Liver (tissue), 9 donors: Measurements from ENCODE around the gene OXNAD1. TPM values are rescaled to one million over a fixed set of nuclear protein-coding genes. Genes with fewer than 3 reads are reported as not detected.

Source experiments
- DNase-seq: peaks from one replicate; pipeline ENCODE4 v3.0.0-alpha.2; 2017; ENCODE audit warnings: low spot score
- H3K27ac ChIP-seq, 2 donors: one replicate each; pipeline ENCODE4 v1.7.0; 2013; ENCODE audit warnings: inconsistent platforms in 2 of 2, low read length in 2 of 2, control low read depth in 1 of 2, low read depth in 1 of 2, mild to moderate bottlenecking in 1 of 2
- H3K27me3 ChIP-seq, 4 donors: one replicate each; pipeline versions ENCODE4 v1.6.1 to v1.7.0; 2013; ENCODE audit warnings: low read length in 3 of 4, inconsistent platforms in 1 of 4, mild to moderate bottlenecking in 1 of 4, moderate library complexity in 1 of 4; ENCODE audit not compliant: control insufficient read depth in 4 of 4, insufficient read depth in 4 of 4
- H3K36me3 ChIP-seq, 4 donors: one replicate each; pipeline versions ENCODE4 v1.6.1 to v1.7.0; 2013; ENCODE audit warnings: low read length in 3 of 4, mild to moderate bottlenecking in 3 of 4, low read depth in 1 of 4, moderate library complexity in 1 of 4; ENCODE audit not compliant: control insufficient read depth in 4 of 4, insufficient read depth in 3 of 4
- H3K4me1 ChIP-seq, 4 donors: one replicate each; pipeline versions ENCODE4 v1.6.1 to v1.7.0; 2013; ENCODE audit warnings: low read length in 3 of 4, mild to moderate bottlenecking in 3 of 4, moderate library complexity in 1 of 4; ENCODE audit not compliant: control insufficient read depth in 4 of 4, insufficient read depth in 4 of 4
- H3K4me3 ChIP-seq, 3 donors: one replicate each; pipeline versions ENCODE4 v1.6.1 to v1.7.0; 2013; ENCODE audit warnings: low read length in 3 of 3, control low read depth in 1 of 3, low read depth in 1 of 3, mild to moderate bottlenecking in 1 of 3
- H3K9ac ChIP-seq, 2 donors: one replicate each; pipeline ENCODE4 v1.7.0; 2013; ENCODE audit warnings: low read length in 2 of 2, mild to moderate bottlenecking in 2 of 2, moderate library complexity in 2 of 2, control low read depth in 1 of 2, low read depth in 1 of 2
- H3K9me3 ChIP-seq, 4 donors: one replicate each; pipeline versions ENCODE4 v1.6.1 to v1.7.0; 2013; ENCODE audit warnings: low read length in 3 of 4; ENCODE audit not compliant: control insufficient read depth in 4 of 4
- EGR1 ChIP-seq, 2 donors: IDR thresholded peaks; 2 replicates each; pipeline ENCODE4 v1.6.1; 2016 to 2018; ENCODE audit warnings: antibody characterized with exemption in 2 of 2, low read depth in 2 of 2
- FOXA1 ChIP-seq: IDR thresholded peaks from 2 replicates; pipeline ENCODE4 v1.6.1; 2016; ENCODE audit warnings: antibody characterized with exemption
- FOXA2 ChIP-seq: IDR thresholded peaks from 2 replicates; pipeline ENCODE4 v1.6.1; 2016; ENCODE audit warnings: antibody characterized with exemption
- GABPA ChIP-seq, 2 donors: IDR thresholded peaks in 1 of 2; conservative IDR thresholded peaks in 1 of 2; 2 replicates each; pipeline ENCODE4 v1.6.1; 2016; ENCODE audit warnings: antibody characterized with exemption in 2 of 2, mild to moderate bottlenecking in 1 of 2, moderate library complexity in 1 of 2
- HNF4A ChIP-seq, 2 donors: conservative IDR thresholded peaks; 2 replicates each; pipeline ENCODE4 v1.6.1; 2016; ENCODE audit warnings: antibody characterized with exemption in 2 of 2, mild to moderate bottlenecking in 2 of 2
- HNF4G ChIP-seq: IDR thresholded peaks from 2 replicates; pipeline ENCODE4 v1.6.1; 2016; ENCODE audit warnings: antibody characterized with exemption
- JUND ChIP-seq, 2 donors: IDR thresholded peaks; 2 replicates each; pipeline ENCODE4 v1.6.1; 2016; ENCODE audit warnings: antibody characterized with exemption in 2 of 2
- NR2F2 ChIP-seq: IDR thresholded peaks from 2 replicates; pipeline ENCODE4 v1.6.1; 2016; ENCODE audit warnings: antibody characterized with exemption
- RAD21 ChIP-seq, 2 donors: IDR thresholded peaks; 2 replicates each; pipeline ENCODE4 v1.6.1; 2016; ENCODE audit warnings: antibody characterized with exemption in 2 of 2, mild to moderate bottlenecking in 2 of 2
- RXRA ChIP-seq, 2 donors: IDR thresholded peaks; 2 replicates each; pipeline ENCODE4 v1.6.1; 2017 to 2018; ENCODE audit warnings: antibody characterized with exemption in 2 of 2, mild to moderate bottlenecking in 1 of 2
- SP1 ChIP-seq: IDR thresholded peaks from 2 replicates; pipeline ENCODE4 v1.6.1; 2018; ENCODE audit warnings: antibody characterized with exemption, mild to moderate bottlenecking
- TAF1 ChIP-seq: conservative IDR thresholded peaks from 2 replicates; pipeline ENCODE4 v1.6.1; 2016; ENCODE audit warnings: antibody characterized with exemption, mild to moderate bottlenecking
- YY1 ChIP-seq: IDR thresholded peaks from 2 replicates; pipeline ENCODE4 v1.6.1; 2016; ENCODE audit warnings: antibody characterized with exemption, mild to moderate bottlenecking
- WGBS: extraction: QIAGEN DNeasy Blood & Tissue Kit; methylation state at CpG from one replicate; pipeline ENCODE4 v1.1.7; 2013; 5-methylcytosine and 5-hydroxymethylcytosine counted together
- polyA plus RNA-seq, 2 donors: library from polyadenylated mRNA; stranded (reverse) in 1 of 2; unstranded in 1 of 2; fragments of 200-250 nt in 1 of 2; fragments of >200 nt in 1 of 2; fragmentation: Nextera tagmentation in 1 of 2; extraction: Ambion mirVana in 1 of 2; gene quantifications; one replicate each; pipeline versions ENCODE4 v1.2.1 to v1.2.3, GENCODE V29; 2013 to 2015
- total RNA-seq, 2 donors: library from RNA; depleted of rRNA; stranded (reverse); fragments of >200 nt; gene quantifications; one replicate each; pipeline ENCODE4 v1.2.3, GENCODE V29; 2014
- TF ChIP-seq, protein P1 (sequence below): IDR thresholded peaks from 2 replicates; pipeline ENCODE4 v1.6.1; 2016; ENCODE audit warnings: antibody characterized with exemption
- TF ChIP-seq, protein P2 (sequence below): IDR thresholded peaks from 2 replicates; pipeline ENCODE4 v1.6.1; 2016; ENCODE audit warnings: antibody characterized with exemption
- TF ChIP-seq, protein P3 (sequence below): IDR thresholded peaks from 2 replicates; pipeline ENCODE4 v1.6.1; 2016; ENCODE audit warnings: antibody characterized with exemption, mild to moderate bottlenecking
- donor health status: healthy.
- donor health status: healthy.
- donor health status: healthy.
- donor health status: healthy.
- donor health status: healthy.

Gene OXNAD1
- total and polyA plus RNA-seq, 4 donors: 9.3 to 24.6 (median 14.1) TPM

DNA sequence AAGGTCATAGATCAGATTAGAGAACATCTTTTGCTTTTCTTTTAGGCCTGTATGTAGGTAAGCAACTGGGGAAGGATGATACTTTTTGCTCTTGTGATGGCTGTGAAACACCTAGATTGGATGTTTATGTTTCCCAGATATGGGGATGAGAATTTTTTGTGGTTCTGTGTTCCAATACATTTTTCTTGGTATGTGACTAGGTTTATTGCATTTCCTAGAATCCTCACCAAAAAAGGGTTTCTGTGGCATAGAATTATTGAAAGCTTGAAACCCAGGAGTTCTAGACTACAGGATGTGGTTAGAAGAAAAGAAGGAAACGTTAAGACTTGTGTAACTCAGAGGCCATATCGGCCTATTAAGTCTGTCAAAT, 25.8 kb downstream of the OXNAD1 start:
- Histone ChIP-seq H3K27me3 (no peaks in the 10 kb centered on the region), H3K36me3 (peaks cover 2 to 14% (median 11%) of the 10 kb centered on the region in 4 donors), H3K4me1 (peaks cover 0 to 6% (median 3%) of the 10 kb centered on the region in 4 donors), H3K4me3 (no peak overlapping the region), H3K27ac (peak overlapping the region in 1 of 2 donors; percentile 19), H3K9me3 (no peaks in the 10 kb centered on the region), H3K9ac (peak overlapping the region; percentile 33 to 47)
- no peak for TF ChIP-seq TAF1
- no peak for TF ChIP-seq HNF4A (conservative IDR thresholded peaks at IDR 0.05)
- TF ChIP-seq YY1: no peak
- no peak for TF ChIP-seq FOXA2
- no peak for TF ChIP-seq EGR1 (IDR thresholded peaks at IDR 0.05; ENCODE audit: low read depth in 2 of 2)
- TF ChIP-seq NR2F2: no peak
- no peak for TF ChIP-seq SP1
- TF ChIP-seq, protein P1, sequence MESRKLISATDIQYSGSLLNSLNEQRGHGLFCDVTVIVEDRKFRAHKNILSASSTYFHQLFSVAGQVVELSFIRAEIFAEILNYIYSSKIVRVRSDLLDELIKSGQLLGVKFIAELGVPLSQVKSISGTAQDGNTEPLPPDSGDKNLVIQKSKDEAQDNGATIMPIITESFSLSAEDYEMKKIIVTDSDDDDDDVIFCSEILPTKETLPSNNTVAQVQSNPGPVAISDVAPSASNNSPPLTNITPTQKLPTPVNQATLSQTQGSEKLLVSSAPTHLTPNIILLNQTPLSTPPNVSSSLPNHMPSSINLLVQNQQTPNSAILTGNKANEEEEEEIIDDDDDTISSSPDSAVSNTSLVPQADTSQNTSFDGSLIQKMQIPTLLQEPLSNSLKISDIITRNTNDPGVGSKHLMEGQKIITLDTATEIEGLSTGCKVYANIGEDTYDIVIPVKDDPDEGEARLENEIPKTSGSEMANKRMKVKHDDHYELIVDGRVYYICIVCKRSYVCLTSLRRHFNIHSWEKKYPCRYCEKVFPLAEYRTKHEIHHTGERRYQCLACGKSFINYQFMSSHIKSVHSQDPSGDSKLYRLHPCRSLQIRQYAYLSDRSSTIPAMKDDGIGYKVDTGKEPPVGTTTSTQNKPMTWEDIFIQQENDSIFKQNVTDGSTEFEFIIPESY: no peak
- no peak for TF ChIP-seq RAD21 (IDR thresholded peaks at IDR 0.05)
- TF ChIP-seq JUND (IDR thresholded peaks at IDR 0.05): no peak
- no peak for DNase-seq
- WGBS: 53% methylated on average over 2 of the region's 2 CpGs

DNA sequence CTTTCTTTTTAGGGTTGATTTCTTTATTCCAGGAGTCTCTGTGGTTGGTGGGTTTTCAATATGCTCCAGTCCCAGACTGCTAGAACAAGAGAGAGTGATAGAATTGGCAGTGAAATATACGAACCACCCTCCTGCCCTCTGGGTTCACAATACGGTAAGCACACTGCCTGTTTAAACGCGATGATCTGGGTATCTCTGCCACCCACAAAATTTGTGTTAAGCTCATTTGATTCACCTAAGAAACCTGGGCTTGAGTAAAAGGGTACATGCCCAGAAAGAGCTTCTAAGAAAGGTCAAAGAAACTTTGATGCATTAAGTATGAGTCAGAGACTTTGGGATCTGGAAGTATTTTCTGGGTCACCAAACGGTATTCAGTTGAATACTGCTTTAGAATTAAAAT, 29.8 kb downstream of the OXNAD1 start:
- H3K27me3 ChIP-seq: no peaks in the 10 kb centered on the region
- H3K4me1 ChIP-seq: peaks cover 0 to 6% (median 3%) of the 10 kb centered on the region in 4 donors
- H3K9ac ChIP-seq: no peak overlapping the region
- no peak overlapping the region for H3K27ac ChIP-seq
- TF ChIP-seq FOXA2 (no peak), HNF4G (no peak)
- TF ChIP-seq, protein P2, sequence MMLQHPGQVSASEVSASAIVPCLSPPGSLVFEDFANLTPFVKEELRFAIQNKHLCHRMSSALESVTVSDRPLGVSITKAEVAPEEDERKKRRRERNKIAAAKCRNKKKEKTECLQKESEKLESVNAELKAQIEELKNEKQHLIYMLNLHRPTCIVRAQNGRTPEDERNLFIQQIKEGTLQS: no peak
- no peaks in the 10 kb centered on the region for H3K9me3 ChIP-seq
- no peak overlapping the region for H3K4me3 ChIP-seq
- no peak for DNase-seq
- peaks cover 0 to 10% (median 3%) of the 10 kb centered on the region in 4 donors for H3K36me3 ChIP-seq
- WGBS: 93% methylated on average over 5 of the region's 5 CpGs

DNA sequence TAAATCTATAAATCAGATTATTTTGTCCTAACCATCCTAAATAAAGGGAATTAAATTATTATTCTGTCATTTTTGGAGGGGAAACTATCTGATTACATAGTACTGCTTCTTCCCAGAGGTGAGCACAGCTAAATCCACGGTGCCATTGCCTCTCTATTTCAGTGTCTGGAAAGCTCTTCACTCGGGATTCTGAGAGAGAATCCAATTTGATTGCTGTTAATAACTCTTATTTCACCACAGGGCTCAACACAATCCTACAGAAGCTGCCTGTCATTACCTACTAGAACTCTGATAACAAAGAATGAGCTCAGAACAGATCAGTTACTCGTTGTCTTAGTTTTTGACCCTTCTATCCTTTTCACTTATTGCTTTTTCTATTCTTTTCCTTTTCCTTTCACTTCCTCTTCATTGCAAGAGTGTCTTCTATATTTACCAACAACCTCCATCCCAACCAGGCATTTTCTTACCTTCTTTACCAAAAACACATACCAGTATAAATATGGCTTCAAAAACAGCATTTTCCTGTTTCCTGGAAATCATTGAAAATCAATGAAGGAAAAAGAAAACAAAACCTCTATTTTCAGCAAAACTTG, 30.4 kb downstream of the OXNAD1 start:
- DNase-seq: no peak
- peaks cover 0 to 6% (median 3%) of the 10 kb centered on the region in 4 donors for H3K4me1 ChIP-seq
- H3K36me3 ChIP-seq: peaks cover 0 to 10% (median 3%) of the 10 kb centered on the region in 4 donors
- TF ChIP-seq GABPA (IDR thresholded peaks at IDR 0.05 in 1 of 2, conservative IDR thresholded peaks at IDR 0.05 in 1 of 2) (no peak), SP1 (no peak), JUND (IDR thresholded peaks at IDR 0.05) (no peak), FOXA2 (no peak), FOXA1 (no peak), EGR1 (IDR thresholded peaks at IDR 0.05; ENCODE audit: low read depth in 2 of 2) (no peak), RXRA (IDR thresholded peaks at IDR 0.05) (no peak), HNF4A (conservative IDR thresholded peaks at IDR 0.05) (no peak)
- TF ChIP-seq, protein P3, sequence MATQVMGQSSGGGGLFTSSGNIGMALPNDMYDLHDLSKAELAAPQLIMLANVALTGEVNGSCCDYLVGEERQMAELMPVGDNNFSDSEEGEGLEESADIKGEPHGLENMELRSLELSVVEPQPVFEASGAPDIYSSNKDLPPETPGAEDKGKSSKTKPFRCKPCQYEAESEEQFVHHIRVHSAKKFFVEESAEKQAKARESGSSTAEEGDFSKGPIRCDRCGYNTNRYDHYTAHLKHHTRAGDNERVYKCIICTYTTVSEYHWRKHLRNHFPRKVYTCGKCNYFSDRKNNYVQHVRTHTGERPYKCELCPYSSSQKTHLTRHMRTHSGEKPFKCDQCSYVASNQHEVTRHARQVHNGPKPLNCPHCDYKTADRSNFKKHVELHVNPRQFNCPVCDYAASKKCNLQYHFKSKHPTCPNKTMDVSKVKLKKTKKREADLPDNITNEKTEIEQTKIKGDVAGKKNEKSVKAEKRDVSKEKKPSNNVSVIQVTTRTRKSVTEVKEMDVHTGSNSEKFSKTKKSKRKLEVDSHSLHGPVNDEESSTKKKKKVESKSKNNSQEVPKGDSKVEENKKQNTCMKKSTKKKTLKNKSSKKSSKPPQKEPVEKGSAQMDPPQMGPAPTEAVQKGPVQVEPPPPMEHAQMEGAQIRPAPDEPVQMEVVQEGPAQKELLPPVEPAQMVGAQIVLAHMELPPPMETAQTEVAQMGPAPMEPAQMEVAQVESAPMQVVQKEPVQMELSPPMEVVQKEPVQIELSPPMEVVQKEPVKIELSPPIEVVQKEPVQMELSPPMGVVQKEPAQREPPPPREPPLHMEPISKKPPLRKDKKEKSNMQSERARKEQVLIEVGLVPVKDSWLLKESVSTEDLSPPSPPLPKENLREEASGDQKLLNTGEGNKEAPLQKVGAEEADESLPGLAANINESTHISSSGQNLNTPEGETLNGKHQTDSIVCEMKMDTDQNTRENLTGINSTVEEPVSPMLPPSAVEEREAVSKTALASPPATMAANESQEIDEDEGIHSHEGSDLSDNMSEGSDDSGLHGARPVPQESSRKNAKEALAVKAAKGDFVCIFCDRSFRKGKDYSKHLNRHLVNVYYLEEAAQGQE: no peak
- TF ChIP-seq, protein P1: no peak
- TF ChIP-seq, protein P2: no peak
- no peak overlapping the region for H3K27ac ChIP-seq
- H3K9me3 ChIP-seq: no peaks in the 10 kb centered on the region
- WGBS: 87% methylated on average over 3 of the region's 3 CpGs
- H3K4me3 ChIP-seq: no peak overlapping the region
- no peaks in the 10 kb centered on the region for H3K27me3 ChIP-seq
- no peak overlapping the region for H3K9ac ChIP-seq
